Measurements from ENCODE around the gene CDK10. TPM values are rescaled to one million over a fixed set of nuclear protein-coding genes. Genes with fewer than 3 reads are reported as not detected.

CDK10 gene
- polyA plus RNA-seq, 1 experiment, result 31.6 TPM

GRCh38 chr16:89732142-89732917 is 45.8 kb downstream of the CDK10 start:
- Histone ChIP-seq H3K27me3 (ENCODE audit: control insufficient read depth, insufficient read depth, low read length) (no peaks in the 10 kb centered on the region), H3K27ac (ENCODE audit: low read depth, low read length) (no peak overlapping the region), H3K4me3 (ENCODE audit: low read depth, low read length) (no peak overlapping the region), H3K9me3 (ENCODE audit: control insufficient read depth, insufficient read depth, low read length) (no peaks in the 10 kb centered on the region; the same call in 1 of the 2 replicates)
- ChIA-PET CTCF (interaction anchor here (1.5 kb wide), 1 partner anchor 129 kb away, joined by 3 read pairs; no protein-coding TSS in a partner anchor), POLR2A (no interaction called here)
- DNase-seq (ENCODE audit: low read depth, low spot score), result no peak
- no peak for TF ChIP-seq CTCF (IDR thresholded peaks at IDR 0.05; ENCODE audit: low read depth, low read length)

- H3K4me3 ChIP-seq (ENCODE audit: low read depth, low read length), result no peak overlapping the region
- ChIA-PET CTCF (interaction anchor here (1.5 kb wide), 1 partner anchor 128 kb away, joined by 3 read pairs; no protein-coding TSS in a partner anchor), POLR2A (no interaction called here)
- TF ChIP-seq CTCF (IDR thresholded peaks at IDR 0.05; ENCODE audit: low read depth, low read length), result no peak
- H3K27me3 ChIP-seq (ENCODE audit: control insufficient read depth, insufficient read depth, low read length), result no peaks in the 10 kb centered on the region
- H3K27ac ChIP-seq (ENCODE audit: low read depth, low read length), result no peak overlapping the region
- no peak for DNase-seq (ENCODE audit: low read depth, low spot score)
- H3K9me3 ChIP-seq (ENCODE audit: control insufficient read depth, insufficient read depth, low read length), result no peaks in the 10 kb centered on the region; the same call in 1 of the 2 replicates
Observed at GRCh38 chr16:89732918-89733242, 46.4 kb downstream of the CDK10 start.

GRCh38 chr16:89733322-89733721 is 46.8 kb downstream of the CDK10 start:
- no peak for DNase-seq (ENCODE audit: low read depth, low spot score)
- POLR2A ChIA-PET, result no interaction called here
- Histone ChIP-seq H3K27me3 (ENCODE audit: control insufficient read depth, insufficient read depth, low read length) (no peaks in the 10 kb centered on the region), H3K27ac (ENCODE audit: low read depth, low read length) (no peak overlapping the region), H3K4me3 (ENCODE audit: low read depth, low read length) (no peak overlapping the region), H3K9me3 (ENCODE audit: control insufficient read depth, insufficient read depth, low read length) (no peaks in the 10 kb centered on the region; the same call in 1 of the 2 replicates)
- no peak for TF ChIP-seq CTCF (IDR thresholded peaks at IDR 0.05; ENCODE audit: low read depth, low read length)
- CTCF ChIA-PET, result no interaction called here

- POLR2A ChIA-PET, result no interaction called here
- CTCF ChIA-PET, result no interaction called here
- Histone ChIP-seq H3K9me3 (ENCODE audit: control insufficient read depth, insufficient read depth, low read length) (no peaks in the 10 kb centered on the region; the same call in 1 of the 2 replicates), H3K27me3 (ENCODE audit: control insufficient read depth, insufficient read depth, low read length) (no peaks in the 10 kb centered on the region), H3K4me3 (ENCODE audit: low read depth, low read length) (no peak overlapping the region), H3K27ac (ENCODE audit: low read depth, low read length) (no peak overlapping the region)
- no peak for DNase-seq (ENCODE audit: low read depth, low spot score)
- no peak for TF ChIP-seq CTCF (IDR thresholded peaks at IDR 0.05; ENCODE audit: low read depth, low read length)
Observed at GRCh38 chr16:89733792-89734191, 47.3 kb downstream of the CDK10 start.

GRCh38 chr16:89736554-89736953 is 50.1 kb downstream of the CDK10 start:
- no peak for TF ChIP-seq CTCF (IDR thresholded peaks at IDR 0.05; ENCODE audit: low read depth, low read length)
- Histone ChIP-seq H3K27me3 (ENCODE audit: control insufficient read depth, insufficient read depth, low read length) (no peaks in the 10 kb centered on the region), H3K9me3 (ENCODE audit: control insufficient read depth, insufficient read depth, low read length) (no peaks in the 10 kb centered on the region; the same call in 1 of the 2 replicates), H3K27ac (ENCODE audit: low read depth, low read length) (no peak overlapping the region), H3K4me3 (ENCODE audit: low read depth, low read length) (no peak overlapping the region)
- DNase-seq (ENCODE audit: low read depth, low spot score), result no peak
- ChIA-PET POLR2A (no interaction called here), CTCF (interaction anchor here (1.5 kb wide), 1 partner anchor 124 kb away, joined by 6 read pairs; no protein-coding TSS in a partner anchor)
